ELR (cell line): ENCODE results near the gene MTMR8.
A peak's percentile ranks its signal among the peaks of the same experiment; 100 is the strongest.
"Not testable (repeated sequence)": the region's sequence is repeated elsewhere in the genome, so short reads cannot be mapped to it uniquely, and the experiment has no call there.

Experiments used
- DNase-seq: peaks from one replicate; pipeline ENCODE4 v3.0.0-alpha.2; 2015; ENCODE audit warnings: low read depth

MTMR8 gene

GRCh38 chrX:64394874-64395567 lies at the start of gene MTMR8:
TSS of gene MTMR8 (minus strand) at chrX:64395452. CDS start at chrX:64395363, 89 bp downstream.
- peak; percentile 2 for DNase-seq

- no peak for DNase-seq
Observed at GRCh38 chrX:64439551-64439950, 44.3 kb upstream of the MTMR8 start.

- DNase-seq = no peak
Observed at GRCh38 chrX:64437665-64438064, 42.4 kb upstream of the MTMR8 start.

GRCh38 chrX:64437218-64437617 lies 42.0 kb upstream of the MTMR8 start:
- DNase-seq = no peak

- no peak for DNase-seq
Observed at GRCh38 chrX:64428371-64428770, 33.1 kb upstream of the MTMR8 start.

- no peak for DNase-seq
Observed at GRCh38 chrX:64427787-64428186, 32.5 kb upstream of the MTMR8 start.

- DNase-seq = no peak
Observed at GRCh38 chrX:64427281-64427680, 32.0 kb upstream of the MTMR8 start.

GRCh38 chrX:64409730-64410129 lies 14.5 kb upstream of the MTMR8 start:
- DNase-seq = not testable (repeated sequence)

- DNase-seq = no peak
Observed at GRCh38 chrX:64398088-64398487, 2.8 kb upstream of the MTMR8 start.

- DNase-seq = no peak
Observed at GRCh38 chrX:64395568-64395929, 297 bp upstream of the MTMR8 start.

GRCh38 chrX:64394059-64394873 lies 986 bp downstream of the MTMR8 start:
- no peak for DNase-seq

GRCh38 chrX:64389489-64389888 lies 5.8 kb downstream of the MTMR8 start:
- no peak for DNase-seq

GRCh38 chrX:64380789-64381188 lies 14.5 kb downstream of the MTMR8 start:
- DNase-seq = not testable (repeated sequence)

- DNase-seq = no peak
Observed at GRCh38 chrX:64379924-64380323, 15.3 kb downstream of the MTMR8 start.

- no peak for DNase-seq
Observed at GRCh38 chrX:64377753-64378152, 17.5 kb downstream of the MTMR8 start.

GRCh38 chrX:64352081-64352480 lies 43.2 kb downstream of the MTMR8 start:
- no peak for DNase-seq

GRCh38 chrX:64350521-64350920 lies 44.7 kb downstream of the MTMR8 start:
- DNase-seq = no peak

- DNase-seq = no peak
Observed at GRCh38 chrX:64350047-64350446, 45.2 kb downstream of the MTMR8 start.

- no peak for DNase-seq
Observed at GRCh38 chrX:64342811-64343210, 52.4 kb downstream of the MTMR8 start.

GRCh38 chrX:64338296-64338695 lies 57.0 kb downstream of the MTMR8 start:
- no peak for DNase-seq

GRCh38 chrX:64334467-64334866 lies 60.8 kb downstream of the MTMR8 start:
- no peak for DNase-seq

GRCh38 chrX:64330284-64330683 lies 65.0 kb downstream of the MTMR8 start:
- no peak for DNase-seq

- no peak for DNase-seq
Observed at GRCh38 chrX:64321507-64321906, 73.7 kb downstream of the MTMR8 start.

- no peak for DNase-seq
Observed at GRCh38 chrX:64313624-64314023, 81.6 kb downstream of the MTMR8 start.
